Measurements from ENCODE around the gene PDE11A.

DNA sequence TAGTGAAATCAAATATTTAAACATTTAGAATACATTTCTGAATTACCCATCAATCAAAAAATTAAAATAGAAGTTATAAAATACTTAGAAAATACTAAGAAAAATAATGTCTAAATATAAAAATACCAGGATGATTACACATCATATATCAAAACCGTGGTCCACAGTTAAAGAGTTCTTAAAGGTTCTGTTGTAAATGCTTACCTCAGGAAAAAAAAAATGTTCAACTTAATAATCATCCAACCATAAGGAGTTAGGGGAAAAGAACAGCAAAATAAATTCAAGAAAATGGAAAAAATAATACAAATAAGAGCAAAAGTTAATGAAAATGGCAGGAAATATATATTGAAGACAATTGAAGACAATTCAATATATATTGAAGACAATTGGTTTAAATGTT lies 43.2 kb downstream of the PDE11A start:
- TF ChIP-seq, protein P1, sequence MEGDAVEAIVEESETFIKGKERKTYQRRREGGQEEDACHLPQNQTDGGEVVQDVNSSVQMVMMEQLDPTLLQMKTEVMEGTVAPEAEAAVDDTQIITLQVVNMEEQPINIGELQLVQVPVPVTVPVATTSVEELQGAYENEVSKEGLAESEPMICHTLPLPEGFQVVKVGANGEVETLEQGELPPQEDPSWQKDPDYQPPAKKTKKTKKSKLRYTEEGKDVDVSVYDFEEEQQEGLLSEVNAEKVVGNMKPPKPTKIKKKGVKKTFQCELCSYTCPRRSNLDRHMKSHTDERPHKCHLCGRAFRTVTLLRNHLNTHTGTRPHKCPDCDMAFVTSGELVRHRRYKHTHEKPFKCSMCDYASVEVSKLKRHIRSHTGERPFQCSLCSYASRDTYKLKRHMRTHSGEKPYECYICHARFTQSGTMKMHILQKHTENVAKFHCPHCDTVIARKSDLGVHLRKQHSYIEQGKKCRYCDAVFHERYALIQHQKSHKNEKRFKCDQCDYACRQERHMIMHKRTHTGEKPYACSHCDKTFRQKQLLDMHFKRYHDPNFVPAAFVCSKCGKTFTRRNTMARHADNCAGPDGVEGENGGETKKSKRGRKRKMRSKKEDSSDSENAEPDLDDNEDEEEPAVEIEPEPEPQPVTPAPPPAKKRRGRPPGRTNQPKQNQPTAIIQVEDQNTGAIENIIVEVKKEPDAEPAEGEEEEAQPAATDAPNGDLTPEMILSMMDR (IDR thresholded peaks at IDR 0.05) = no peak
- TF ChIP-seq POLR2A (IDR thresholded peaks at IDR 0.05) = no peak

Data from adrenal gland (tissue), 5 donors.